ENCODE results near the gene SDK1.

GRCh38 chr7:3897430-3898372 lies 596.6 kb downstream of the SDK1 start:
- no peak for TF ChIP-seq NRF1 (conservative IDR thresholded peaks at IDR 0.05; ENCODE audit: low read depth, low read length)
- TF ChIP-seq MXI1 (IDR thresholded peaks at IDR 0.05; ENCODE audit: low read depth, low read length) = no peak

Measured in GM12878 (cell line).